Measurements from ENCODE around the gene XIRP2.
A peak's percentile ranks its signal among the peaks of the same experiment; 100 is the strongest.

XIRP2 gene

GRCh38 chr2:167253025-167253424 is 364.7 kb downstream of the XIRP2 start:
- no peak overlapping the region for H2BK15ac ChIP-seq (ENCODE audit: low read length)
- H3K79me1 ChIP-seq (ENCODE audit: low read depth, low read length), result no peaks in the 10 kb centered on the region
- H2BK5ac ChIP-seq (ENCODE audit: low read length), result no peak overlapping the region
- H3K9me3 ChIP-seq (replicated peaks in 1 of 2; ENCODE audit: control insufficient read depth in 2 of 2, insufficient read depth in 1 of 2, low read depth in 1 of 2, low read length in 2 of 2), result no peaks in the 10 kb centered on the region
- no peaks in the 10 kb centered on the region for H3K27me3 ChIP-seq (ENCODE audit: control insufficient read depth in 3 of 3, insufficient read depth in 3 of 3, low read depth in 1 of 3, low read length in 3 of 3)
- no peak overlapping the region for H2BK120ac ChIP-seq (ENCODE audit: low read depth, low read length)
- no peak overlapping the region for H4K91ac ChIP-seq (ENCODE audit: low read depth, low read length, poor library complexity)
- H4K8ac ChIP-seq (ENCODE audit: low read depth, low read length), result no peak overlapping the region
- peaks cover 0 to 12% of the 10 kb centered on the region in 2 donors for H3K4me1 ChIP-seq (ENCODE audit: control insufficient read depth in 2 of 2, insufficient read depth in 1 of 2, low read depth in 1 of 2, low read length in 2 of 2)
- no peak for DNase-seq (ENCODE audit: low spot score)
- H3K23ac ChIP-seq (ENCODE audit: low read depth, low read length, poor library complexity), result no peak overlapping the region
- no peak overlapping the region for H3K27ac ChIP-seq (replicated peaks; ENCODE audit: low read length)
- no peak overlapping the region for H3K14ac ChIP-seq (ENCODE audit: low read length)
- H2AFZ ChIP-seq (ENCODE audit: low read length), result peak overlapping the region; percentile 41
- no CpG with 5 or more reads among the region's 2 CpGs for WGBS, 2 donors (ENCODE audit: extremely low coverage in 2 of 2, insufficient read length in 2 of 2, insufficient replicate concordance in 1 of 2)
- no peak overlapping the region for H2AK5ac ChIP-seq (ENCODE audit: low read depth, low read length)
- no peak overlapping the region for H2BK12ac ChIP-seq (ENCODE audit: low read length)
- no peak overlapping the region for H3K4me2 ChIP-seq (ENCODE audit: insufficient read depth, low read length, poor library complexity, severe bottlenecking)
- H3K18ac ChIP-seq (ENCODE audit: low read length), result no peak overlapping the region
- no peak overlapping the region for H3K9ac ChIP-seq (ENCODE audit: low read depth, low read length, poor library complexity)
- no peak overlapping the region for H3K4me3 ChIP-seq (ENCODE audit: low read length in 2 of 2)
- no peak overlapping the region for H3K4ac ChIP-seq (ENCODE audit: low read length)
- H3K36me3 ChIP-seq (replicated peaks in 1 of 2; ENCODE audit: control insufficient read depth in 2 of 2, insufficient read depth in 2 of 2, low read length in 2 of 2), result no peaks in the 10 kb centered on the region

GRCh38 chr2:167254721-167255120 is 366.4 kb downstream of the XIRP2 start:
- no peak overlapping the region for H2BK5ac ChIP-seq (ENCODE audit: low read length)
- no peak overlapping the region for H2BK15ac ChIP-seq (ENCODE audit: low read length)
- H4K8ac ChIP-seq (ENCODE audit: low read depth, low read length), result no peak overlapping the region
- no peak overlapping the region for H2BK120ac ChIP-seq (ENCODE audit: low read depth, low read length)
- H3K14ac ChIP-seq (ENCODE audit: low read length), result no peak overlapping the region
- no peaks in the 10 kb centered on the region for H3K36me3 ChIP-seq (replicated peaks in 1 of 2; ENCODE audit: control insufficient read depth in 2 of 2, insufficient read depth in 2 of 2, low read length in 2 of 2)
- no peak overlapping the region for H3K23ac ChIP-seq (ENCODE audit: low read depth, low read length, poor library complexity)
- no peak for DNase-seq (ENCODE audit: low spot score)
- WGBS, 2 donors (ENCODE audit: extremely low coverage in 2 of 2, insufficient read length in 2 of 2, insufficient replicate concordance in 1 of 2), result no CpG with 5 or more reads among the region's 1 CpG
- H3K18ac ChIP-seq (ENCODE audit: low read length), result no peak overlapping the region
- no peak overlapping the region for H2AFZ ChIP-seq (ENCODE audit: low read length)
- no peak overlapping the region for H3K4ac ChIP-seq (ENCODE audit: low read length)
- no peaks in the 10 kb centered on the region for H3K9me3 ChIP-seq (replicated peaks in 1 of 2; ENCODE audit: control insufficient read depth in 2 of 2, insufficient read depth in 1 of 2, low read depth in 1 of 2, low read length in 2 of 2)
- no peak overlapping the region for H4K91ac ChIP-seq (ENCODE audit: low read depth, low read length, poor library complexity)
- H2BK12ac ChIP-seq (ENCODE audit: low read length), result no peak overlapping the region
- H3K4me1 ChIP-seq (ENCODE audit: control insufficient read depth in 2 of 2, insufficient read depth in 1 of 2, low read depth in 1 of 2, low read length in 2 of 2), result peaks cover 2 to 19% of the 10 kb centered on the region in 2 donors
- no peak overlapping the region for H3K27ac ChIP-seq (replicated peaks; ENCODE audit: low read length)
- H3K27me3 ChIP-seq (ENCODE audit: control insufficient read depth in 3 of 3, insufficient read depth in 3 of 3, low read depth in 1 of 3, low read length in 3 of 3), result no peaks in the 10 kb centered on the region
- no peak overlapping the region for H3K9ac ChIP-seq (ENCODE audit: low read depth, low read length, poor library complexity)
- H3K79me1 ChIP-seq (ENCODE audit: low read depth, low read length), result no peaks in the 10 kb centered on the region
- no peak overlapping the region for H3K4me2 ChIP-seq (ENCODE audit: insufficient read depth, low read length, poor library complexity, severe bottlenecking)
- no peak overlapping the region for H3K4me3 ChIP-seq (ENCODE audit: low read length in 2 of 2)
- no peak overlapping the region for H2AK5ac ChIP-seq (ENCODE audit: low read depth, low read length)

- H2BK120ac ChIP-seq (ENCODE audit: low read depth, low read length), result no peak overlapping the region
- H3K27ac ChIP-seq (replicated peaks; ENCODE audit: low read length), result no peak overlapping the region
- H3K23ac ChIP-seq (ENCODE audit: low read depth, low read length, poor library complexity), result no peak overlapping the region
- H3K9me3 ChIP-seq (replicated peaks in 1 of 2; ENCODE audit: control insufficient read depth in 2 of 2, insufficient read depth in 1 of 2, low read depth in 1 of 2, low read length in 2 of 2), result no peaks in the 10 kb centered on the region
- no CpG with 5 or more reads among the region's 3 CpGs for WGBS, 2 donors (ENCODE audit: extremely low coverage in 2 of 2, insufficient read length in 2 of 2, insufficient replicate concordance in 1 of 2)
- no peak overlapping the region for H3K14ac ChIP-seq (ENCODE audit: low read length)
- no peak overlapping the region for H2BK5ac ChIP-seq (ENCODE audit: low read length)
- H3K4me2 ChIP-seq (ENCODE audit: insufficient read depth, low read length, poor library complexity, severe bottlenecking), result no peak overlapping the region
- no peak overlapping the region for H3K9ac ChIP-seq (ENCODE audit: low read depth, low read length, poor library complexity)
- H4K8ac ChIP-seq (ENCODE audit: low read depth, low read length), result no peak overlapping the region
- no peak overlapping the region for H2AK5ac ChIP-seq (ENCODE audit: low read depth, low read length)
- H3K18ac ChIP-seq (ENCODE audit: low read length), result no peak overlapping the region
- H3K4ac ChIP-seq (ENCODE audit: low read length), result no peak overlapping the region
- no peak overlapping the region for H2BK15ac ChIP-seq (ENCODE audit: low read length)
- no peak overlapping the region for H2BK12ac ChIP-seq (ENCODE audit: low read length)
- peak overlapping the region; percentile 67 for H2AFZ ChIP-seq (ENCODE audit: low read length)
- no peak overlapping the region for H3K4me3 ChIP-seq (ENCODE audit: low read length in 2 of 2)
- H3K79me1 ChIP-seq (ENCODE audit: low read depth, low read length), result no peaks in the 10 kb centered on the region
- H3K27me3 ChIP-seq (ENCODE audit: control insufficient read depth in 3 of 3, insufficient read depth in 3 of 3, low read depth in 1 of 3, low read length in 3 of 3), result no peaks in the 10 kb centered on the region
- no peaks in the 10 kb centered on the region for H3K36me3 ChIP-seq (replicated peaks in 1 of 2; ENCODE audit: control insufficient read depth in 2 of 2, insufficient read depth in 2 of 2, low read length in 2 of 2)
- peaks cover 4 to 19% of the 10 kb centered on the region in 2 donors for H3K4me1 ChIP-seq (ENCODE audit: control insufficient read depth in 2 of 2, insufficient read depth in 1 of 2, low read depth in 1 of 2, low read length in 2 of 2)
- DNase-seq (ENCODE audit: low spot score), result no peak
- no peak overlapping the region for H4K91ac ChIP-seq (ENCODE audit: low read depth, low read length, poor library complexity)
Observed at GRCh38 chr2:167258712-167259111, 370.4 kb downstream of the XIRP2 start.

GRCh38 chr2:167264380-167264779 is 376.1 kb downstream of the XIRP2 start:
- WGBS, 2 donors (ENCODE audit: extremely low coverage in 2 of 2, insufficient read length in 2 of 2, insufficient replicate concordance in 1 of 2), result no CpG with 5 or more reads among the region's 5 CpGs
- Histone ChIP-seq H3K9ac (ENCODE audit: low read depth, low read length, poor library complexity) (no peak overlapping the region), H2BK5ac (ENCODE audit: low read length) (no peak overlapping the region), H2BK120ac (ENCODE audit: low read depth, low read length) (no peak overlapping the region), H3K4ac (ENCODE audit: low read length) (no peak overlapping the region), H3K4me1 (ENCODE audit: control insufficient read depth in 2 of 2, insufficient read depth in 1 of 2, low read depth in 1 of 2, low read length in 2 of 2) (peaks cover 0 to 2% of the 10 kb centered on the region in 2 donors), H2AFZ (ENCODE audit: low read length) (no peak overlapping the region), H2BK12ac (ENCODE audit: low read length) (no peak overlapping the region), H3K36me3 (replicated peaks in 1 of 2; ENCODE audit: control insufficient read depth in 2 of 2, insufficient read depth in 2 of 2, low read length in 2 of 2) (no peaks in the 10 kb centered on the region), H2BK15ac (ENCODE audit: low read length) (no peak overlapping the region), H4K8ac (ENCODE audit: low read depth, low read length) (no peak overlapping the region), H3K14ac (ENCODE audit: low read length) (no peak overlapping the region), H4K91ac (ENCODE audit: low read depth, low read length, poor library complexity) (no peak overlapping the region), H3K18ac (ENCODE audit: low read length) (no peak overlapping the region), H3K4me2 (ENCODE audit: insufficient read depth, low read length, poor library complexity, severe bottlenecking) (no peak overlapping the region), H3K9me3 (replicated peaks in 1 of 2; ENCODE audit: control insufficient read depth in 2 of 2, insufficient read depth in 1 of 2, low read depth in 1 of 2, low read length in 2 of 2) (peaks cover 5 to 11% of the 10 kb centered on the region in 2 donors), H3K23ac (ENCODE audit: low read depth, low read length, poor library complexity) (no peak overlapping the region), H3K79me1 (ENCODE audit: low read depth, low read length) (no peaks in the 10 kb centered on the region), H3K27ac (replicated peaks; ENCODE audit: low read length) (no peak overlapping the region), H2AK5ac (ENCODE audit: low read depth, low read length) (no peak overlapping the region), H3K27me3 (ENCODE audit: control insufficient read depth in 3 of 3, insufficient read depth in 3 of 3, low read depth in 1 of 3, low read length in 3 of 3) (no peaks in the 10 kb centered on the region), H3K4me3 (ENCODE audit: low read length in 2 of 2) (no peak overlapping the region)
- no peak for DNase-seq (ENCODE audit: low spot score)

All from neuronal stem cell (in vitro differentiated cells).